ENCODE measurements around the gene TBC1D12.
"Not testable (repeated sequence)": the region's sequence is repeated elsewhere in the genome, so short reads cannot be mapped to it uniquely, and the experiment has no call there.

Gene TBC1D12

GRCh38 chr10:94402204-94402842 lies at the start of gene TBC1D12:
TSS of gene TBC1D12 (plus strand) at chr10:94402541. CDS start at chr10:94402614, 73 bp downstream.
- peak; percentile 88 for DNase-seq (ENCODE audit: low read depth, low spot score)

DNA sequence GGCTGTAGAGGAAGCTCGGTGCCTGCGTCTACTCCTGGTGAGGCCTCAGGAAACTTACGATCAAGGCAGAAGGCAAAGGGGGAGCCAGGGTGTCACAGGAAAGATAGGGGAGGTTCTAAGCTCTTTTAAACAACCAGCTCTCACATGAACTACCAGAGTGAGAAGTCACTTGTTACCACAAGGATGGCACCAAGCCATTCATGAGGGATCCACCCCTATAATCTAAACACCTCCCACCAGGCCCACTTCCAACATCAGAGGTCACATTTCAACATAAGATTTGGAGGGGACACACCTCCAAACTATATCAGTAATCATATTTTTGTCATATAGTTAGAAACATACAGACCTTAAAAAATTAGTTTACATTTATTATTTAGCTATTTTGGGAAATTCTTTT lies 49.0 kb upstream of the TBC1D12 start:
- no peak for DNase-seq (ENCODE audit: low read depth, low spot score)

DNA sequence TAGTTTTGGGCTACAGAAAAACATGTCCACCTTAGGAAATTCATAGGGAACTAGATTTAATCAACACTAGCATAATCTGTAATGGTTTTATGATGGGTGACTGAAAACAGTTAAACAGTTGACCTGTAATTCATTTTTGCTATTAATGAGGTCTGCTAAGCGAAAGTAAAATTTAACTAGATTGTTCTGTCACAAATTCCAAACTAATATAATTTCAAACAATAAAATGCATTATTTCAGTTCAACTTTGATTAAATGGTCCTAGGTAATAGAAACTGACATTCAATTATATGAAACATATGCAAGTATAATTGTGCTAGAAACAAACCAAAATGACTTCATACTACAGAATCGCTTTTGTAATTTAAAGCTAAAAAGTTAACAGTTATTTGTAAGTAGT lies 46.5 kb upstream of the TBC1D12 start:
- DNase-seq (ENCODE audit: low read depth, low spot score), result no peak

GRCh38 chr10:94357193-94357592 lies 45.1 kb upstream of the TBC1D12 start:
- no peak for DNase-seq (ENCODE audit: low read depth, low spot score)

DNA sequence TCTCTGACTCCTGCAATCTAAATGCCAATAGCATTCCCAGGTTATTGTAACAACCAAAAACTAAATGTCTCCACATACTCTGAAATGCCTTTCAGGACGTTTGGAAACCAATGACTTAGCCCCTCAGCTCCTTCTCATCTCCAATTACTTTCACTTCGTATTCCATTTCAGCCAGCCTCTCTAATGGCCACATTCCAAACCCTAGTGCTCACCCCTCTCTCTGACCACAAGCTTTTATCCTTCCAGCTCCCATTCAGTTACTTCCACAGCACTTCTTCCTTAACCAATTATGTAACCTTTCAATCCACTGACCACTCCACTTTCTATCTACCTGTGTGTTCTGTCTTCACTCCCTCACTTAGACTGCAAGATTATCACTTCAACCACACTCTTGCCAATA lies 43.9 kb upstream of the TBC1D12 start:
- DNase-seq (ENCODE audit: low read depth, low spot score), result no peak

GRCh38 chr10:94361171-94361794 lies 41.1 kb upstream of the TBC1D12 start:
- DNase-seq (ENCODE audit: low read depth, low spot score), result no peak

DNA sequence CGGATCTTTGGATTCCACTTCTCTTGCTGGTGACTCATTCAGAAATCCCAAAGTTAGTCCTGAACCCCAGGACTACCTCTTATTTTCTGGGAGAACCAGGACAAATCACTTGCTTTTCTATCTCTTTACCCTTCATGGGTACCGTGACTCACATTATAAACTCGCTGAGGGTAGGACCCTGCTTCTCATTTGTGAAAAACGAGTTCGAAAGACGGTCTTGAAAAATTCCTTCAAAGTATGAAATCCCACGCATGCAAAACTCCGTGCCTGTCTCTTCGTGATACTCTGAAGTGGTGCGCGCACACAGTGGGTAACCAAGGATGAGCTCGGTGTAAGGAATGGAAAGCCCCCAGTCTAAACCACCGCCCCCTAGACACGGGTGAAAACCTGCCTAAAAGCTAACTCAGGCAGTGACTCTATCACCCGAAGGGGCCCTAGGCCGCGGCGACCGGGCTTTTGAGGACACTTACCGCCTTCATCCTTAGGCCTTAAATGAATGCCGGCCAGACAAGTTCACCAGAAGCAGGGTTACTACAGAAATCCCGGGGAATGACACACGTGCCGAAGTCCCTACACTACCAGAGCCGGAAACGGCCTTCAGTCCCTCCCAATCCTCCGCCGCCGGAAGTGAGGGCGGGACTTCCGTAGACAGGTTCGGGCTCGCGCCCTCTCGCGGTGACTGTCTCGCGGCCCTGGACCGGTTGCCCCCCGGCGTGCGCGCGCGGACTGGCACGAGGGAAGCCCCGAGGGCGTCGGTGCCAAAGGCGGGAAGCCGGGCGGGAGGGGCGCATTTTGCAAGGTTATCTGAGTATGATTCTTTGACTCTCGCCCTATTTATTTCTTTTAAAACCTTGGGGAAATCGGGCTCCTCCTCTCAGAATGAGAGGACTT lies 39.7 kb upstream of the TBC1D12 start, which contains the start of gene NOC3L:
Gene NOC3L, minus strand, starts transcription at position 580 of the 891 bp plus-strand sequence. Its CDS starts 101 bp downstream, at position 479.
- DNase-seq (ENCODE audit: low read depth, low spot score), result peak; percentile 78

- no peak for DNase-seq (ENCODE audit: low read depth, low spot score)
Measured at GRCh38 chr10:94363251-94363565, 39.1 kb upstream of the TBC1D12 start.

DNA sequence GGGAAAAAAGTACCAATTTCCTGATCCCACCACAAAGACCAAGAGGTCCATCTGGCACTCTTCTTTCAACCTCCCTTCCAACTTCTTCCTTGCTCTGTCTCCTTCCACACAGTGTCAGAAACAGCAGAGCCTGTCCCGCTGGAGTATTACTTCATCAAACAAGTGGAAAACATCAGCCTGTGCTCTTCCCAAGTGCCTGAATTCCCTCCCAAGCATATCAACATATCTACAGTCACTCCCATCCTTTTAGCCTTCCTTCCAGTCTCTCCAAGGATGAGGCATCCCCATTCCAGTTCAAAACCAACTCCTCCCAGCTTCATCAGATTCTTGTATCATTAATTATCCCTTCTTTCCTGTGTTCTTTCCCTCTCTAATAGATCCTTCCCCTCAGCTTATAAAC lies 37.9 kb upstream of the TBC1D12 start:
- DNase-seq (ENCODE audit: low read depth, low spot score), result no peak

DNA sequence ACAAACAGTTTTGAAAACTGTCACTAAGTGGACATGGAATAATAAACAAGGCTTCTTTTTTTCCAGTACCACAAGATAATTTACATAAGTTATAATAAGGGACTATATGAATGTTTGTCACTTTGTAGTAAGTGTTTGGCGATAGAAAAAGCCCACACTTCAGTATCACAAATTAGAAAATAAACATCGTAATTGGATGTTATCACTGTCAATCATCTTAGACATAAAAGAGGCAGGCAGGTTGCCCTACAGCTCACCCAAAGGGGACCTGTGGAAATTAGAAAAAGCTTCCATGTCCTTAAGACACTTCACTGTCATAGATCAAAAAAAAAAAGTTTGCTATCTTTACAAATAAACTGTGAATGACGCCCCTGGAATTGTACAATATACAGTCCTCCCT lies 36.0 kb upstream of the TBC1D12 start:
- no peak for DNase-seq (ENCODE audit: low read depth, low spot score)

DNA sequence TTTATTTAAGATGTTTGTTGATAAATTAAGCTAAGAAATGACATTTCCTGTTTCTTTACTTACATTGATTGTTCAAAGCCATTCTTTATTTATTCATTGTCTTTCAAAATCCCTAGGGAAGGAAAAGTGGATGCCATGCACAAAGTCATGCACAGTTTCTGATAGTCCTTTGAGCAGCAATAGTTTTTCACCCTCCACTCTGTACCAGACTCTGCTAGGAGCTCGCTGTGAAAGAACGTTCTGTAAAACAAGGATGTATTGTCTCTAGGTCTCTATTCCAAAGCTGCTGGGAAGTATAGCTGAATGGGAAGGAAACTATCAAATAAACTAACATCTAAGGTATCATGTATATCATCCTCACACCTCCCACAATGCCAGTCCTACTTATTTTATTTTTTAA lies 31.8 kb upstream of the TBC1D12 start:
- no peak for DNase-seq (ENCODE audit: low read depth, low spot score)

GRCh38 chr10:94375374-94375773 lies 27.0 kb upstream of the TBC1D12 start:
- no peak for DNase-seq (ENCODE audit: low read depth, low spot score)

DNA sequence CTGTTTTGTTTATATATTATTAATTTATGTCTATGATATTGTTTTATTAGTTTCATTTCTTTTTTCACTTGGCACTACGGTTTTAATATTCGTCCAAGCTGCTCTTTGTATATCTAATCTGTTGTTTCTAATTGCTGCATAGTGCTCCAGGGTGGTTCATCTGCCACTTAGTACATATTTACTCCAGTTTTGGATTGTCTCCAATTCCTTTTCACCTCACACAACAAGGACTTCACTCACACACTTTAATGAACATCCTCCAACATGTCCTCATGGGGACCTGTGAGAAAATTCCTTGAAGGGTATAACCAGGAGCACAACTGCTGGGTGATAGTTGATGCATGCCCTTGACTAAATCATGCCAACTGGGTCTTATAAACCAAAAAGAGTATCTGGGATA lies 25.5 kb upstream of the TBC1D12 start:
- no peak for DNase-seq (ENCODE audit: low read depth, low spot score)

DNA sequence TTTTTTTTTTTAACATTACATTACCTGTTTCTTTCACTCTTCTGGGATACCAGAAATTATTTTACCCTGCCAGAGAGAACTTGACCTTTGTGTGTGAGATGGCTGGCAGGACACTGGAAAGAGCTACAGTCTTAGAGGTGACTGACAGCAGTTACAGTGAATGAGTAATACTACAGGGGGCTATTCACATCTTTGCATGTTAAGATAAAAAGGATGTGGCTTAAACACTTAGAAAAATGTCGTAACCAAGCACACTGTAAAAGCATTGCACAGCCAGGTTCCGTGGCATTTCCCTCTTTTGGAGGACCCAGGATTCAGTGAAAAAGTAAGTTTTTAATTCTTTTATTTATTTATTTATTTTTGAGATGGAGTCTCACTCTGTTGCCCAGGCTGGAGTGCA lies 18.8 kb upstream of the TBC1D12 start:
- no peak for DNase-seq (ENCODE audit: low read depth, low spot score)

- DNase-seq (ENCODE audit: low read depth, low spot score), result not testable (repeated sequence)
Measured at GRCh38 chr10:94385733-94386132, 16.6 kb upstream of the TBC1D12 start.

- not testable (repeated sequence) for DNase-seq (ENCODE audit: low read depth, low spot score)
Measured at GRCh38 chr10:94392117-94392516, 10.2 kb upstream of the TBC1D12 start.

GRCh38 chr10:94397549-94398370 lies 4.6 kb upstream of the TBC1D12 start:
- DNase-seq (ENCODE audit: low read depth, low spot score), result no peak

DNA sequence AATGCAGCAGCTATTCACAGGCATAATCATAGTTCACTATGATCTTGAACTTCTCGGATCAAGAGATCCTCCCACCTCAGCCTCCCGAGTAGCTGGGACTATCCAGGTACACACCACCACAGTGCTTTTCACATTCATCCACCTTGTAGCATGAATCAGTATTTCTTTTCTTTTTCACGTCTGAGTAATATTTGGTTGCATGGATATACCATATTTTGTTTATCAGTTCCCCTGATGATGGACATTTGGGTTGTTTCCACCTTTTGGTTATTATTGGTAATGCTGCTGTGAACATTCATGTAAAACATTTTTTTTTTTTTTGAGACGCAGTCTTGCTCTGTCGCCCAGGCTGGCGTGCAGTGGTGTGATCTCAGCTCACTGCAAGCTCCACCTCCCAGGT lies 3.6 kb upstream of the TBC1D12 start:
- DNase-seq (ENCODE audit: low read depth, low spot score), result no peak

DNA sequence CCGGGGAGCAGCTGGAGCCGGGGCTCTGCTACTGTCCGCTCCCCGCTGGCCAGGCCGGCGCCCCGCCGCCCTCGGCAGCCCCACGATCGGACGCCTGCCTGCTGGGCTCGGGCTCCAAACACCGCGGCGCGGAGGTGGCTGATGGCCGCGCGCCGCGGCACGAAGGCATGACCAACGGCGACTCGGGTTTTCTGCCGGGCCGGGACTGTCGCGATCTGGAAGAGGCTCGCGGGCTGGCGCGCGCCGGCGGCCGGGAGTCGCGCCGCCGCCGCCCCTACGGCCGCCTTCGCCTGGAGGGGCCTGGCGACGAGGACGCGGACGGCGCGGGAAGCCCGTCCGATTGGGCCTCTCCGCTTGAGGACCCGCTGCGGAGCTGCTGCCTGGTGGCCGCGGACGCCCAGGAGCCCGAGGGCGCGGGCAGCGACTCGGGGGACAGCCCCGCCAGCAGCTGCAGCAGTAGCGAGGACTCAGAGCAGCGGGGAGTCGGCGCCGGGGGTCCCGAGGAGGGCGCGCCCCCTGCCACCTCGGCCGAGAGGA lies 570 bp downstream of the TBC1D12 start:
- no peak for DNase-seq (ENCODE audit: low read depth, low spot score)

- DNase-seq (ENCODE audit: low read depth, low spot score), result no peak
Measured at GRCh38 chr10:94403380-94404213, 1.3 kb downstream of the TBC1D12 start.

- DNase-seq (ENCODE audit: low read depth, low spot score), result no peak
Measured at GRCh38 chr10:94405406-94405805, 3.1 kb downstream of the TBC1D12 start.

Data from iPS DF 19.7 (cell line).